Subcutaneous adipose tissue (tissue), 4 donors: ENCODE results near the gene UBAC1. TPM values are rescaled to one million over a fixed set of nuclear protein-coding genes. Genes with fewer than 3 reads are reported as not detected.

ENCODE experiments used
- total RNA-seq, 4 donors: library from RNA; depleted of rRNA; stranded (reverse); fragments of >200 nt; gene quantifications; one replicate each; pipeline ENCODE4 v1.1.0, GENCODE V29; 2016
- TF ChIP-seq, protein P1 (sequence below): fragments of 450-650 bp; IDR thresholded peaks from one replicate; pipeline ENCODE4 v1.5.1; 2016; ENCODE audit warnings: low read depth, mild to moderate bottlenecking, control low read depth, antibody characterized with exemption, moderate library complexity

Gene UBAC1
- total RNA-seq, 4 donors from 2014 or later, result 32.4 to 56.9 (median 51.2) TPM

- TF ChIP-seq, protein P1, sequence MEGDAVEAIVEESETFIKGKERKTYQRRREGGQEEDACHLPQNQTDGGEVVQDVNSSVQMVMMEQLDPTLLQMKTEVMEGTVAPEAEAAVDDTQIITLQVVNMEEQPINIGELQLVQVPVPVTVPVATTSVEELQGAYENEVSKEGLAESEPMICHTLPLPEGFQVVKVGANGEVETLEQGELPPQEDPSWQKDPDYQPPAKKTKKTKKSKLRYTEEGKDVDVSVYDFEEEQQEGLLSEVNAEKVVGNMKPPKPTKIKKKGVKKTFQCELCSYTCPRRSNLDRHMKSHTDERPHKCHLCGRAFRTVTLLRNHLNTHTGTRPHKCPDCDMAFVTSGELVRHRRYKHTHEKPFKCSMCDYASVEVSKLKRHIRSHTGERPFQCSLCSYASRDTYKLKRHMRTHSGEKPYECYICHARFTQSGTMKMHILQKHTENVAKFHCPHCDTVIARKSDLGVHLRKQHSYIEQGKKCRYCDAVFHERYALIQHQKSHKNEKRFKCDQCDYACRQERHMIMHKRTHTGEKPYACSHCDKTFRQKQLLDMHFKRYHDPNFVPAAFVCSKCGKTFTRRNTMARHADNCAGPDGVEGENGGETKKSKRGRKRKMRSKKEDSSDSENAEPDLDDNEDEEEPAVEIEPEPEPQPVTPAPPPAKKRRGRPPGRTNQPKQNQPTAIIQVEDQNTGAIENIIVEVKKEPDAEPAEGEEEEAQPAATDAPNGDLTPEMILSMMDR, result no peak
Measured at GRCh38 chr9:135976531-135976930, 15.4 kb upstream of the UBAC1 start.

DNA sequence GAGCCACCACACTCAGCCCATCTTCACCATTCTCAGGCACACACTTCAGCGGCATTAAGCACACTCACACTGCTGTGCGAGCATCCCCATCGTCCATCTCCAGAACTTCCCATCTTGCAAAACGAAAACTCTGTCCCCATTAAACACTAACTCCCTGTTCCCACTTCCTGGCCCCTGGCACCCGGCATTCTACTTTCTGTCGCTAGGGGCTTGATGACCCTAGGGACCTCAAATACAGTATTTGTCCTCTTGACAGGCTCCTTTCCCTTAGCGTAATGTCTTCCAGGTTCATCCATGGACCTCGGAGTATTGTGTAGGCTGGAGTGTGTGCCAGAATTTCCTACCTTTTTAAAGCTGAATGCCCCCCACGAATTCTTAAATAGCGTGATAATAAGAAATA, 14.7 kb upstream of the UBAC1 start:
- TF ChIP-seq, protein P1, result no peak

DNA sequence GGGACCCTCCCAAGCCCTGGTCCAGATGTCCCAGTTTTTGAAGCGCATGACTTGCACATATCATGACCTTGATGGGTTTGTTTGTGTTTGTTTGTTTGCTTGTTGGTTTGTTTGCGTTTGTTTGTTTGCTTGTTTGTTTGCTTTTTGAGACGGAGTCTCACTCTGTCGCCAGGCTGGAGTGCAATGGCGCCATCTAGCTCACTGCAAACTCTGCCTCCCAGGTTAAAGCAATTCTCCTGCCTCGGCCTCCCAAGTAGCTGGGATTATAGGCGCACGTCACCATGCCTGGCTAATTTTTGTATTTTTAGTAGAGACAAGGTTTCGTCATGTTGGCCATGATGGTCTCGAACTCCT, 13.0 kb upstream of the UBAC1 start:
- TF ChIP-seq, protein P1, result no peak

DNA sequence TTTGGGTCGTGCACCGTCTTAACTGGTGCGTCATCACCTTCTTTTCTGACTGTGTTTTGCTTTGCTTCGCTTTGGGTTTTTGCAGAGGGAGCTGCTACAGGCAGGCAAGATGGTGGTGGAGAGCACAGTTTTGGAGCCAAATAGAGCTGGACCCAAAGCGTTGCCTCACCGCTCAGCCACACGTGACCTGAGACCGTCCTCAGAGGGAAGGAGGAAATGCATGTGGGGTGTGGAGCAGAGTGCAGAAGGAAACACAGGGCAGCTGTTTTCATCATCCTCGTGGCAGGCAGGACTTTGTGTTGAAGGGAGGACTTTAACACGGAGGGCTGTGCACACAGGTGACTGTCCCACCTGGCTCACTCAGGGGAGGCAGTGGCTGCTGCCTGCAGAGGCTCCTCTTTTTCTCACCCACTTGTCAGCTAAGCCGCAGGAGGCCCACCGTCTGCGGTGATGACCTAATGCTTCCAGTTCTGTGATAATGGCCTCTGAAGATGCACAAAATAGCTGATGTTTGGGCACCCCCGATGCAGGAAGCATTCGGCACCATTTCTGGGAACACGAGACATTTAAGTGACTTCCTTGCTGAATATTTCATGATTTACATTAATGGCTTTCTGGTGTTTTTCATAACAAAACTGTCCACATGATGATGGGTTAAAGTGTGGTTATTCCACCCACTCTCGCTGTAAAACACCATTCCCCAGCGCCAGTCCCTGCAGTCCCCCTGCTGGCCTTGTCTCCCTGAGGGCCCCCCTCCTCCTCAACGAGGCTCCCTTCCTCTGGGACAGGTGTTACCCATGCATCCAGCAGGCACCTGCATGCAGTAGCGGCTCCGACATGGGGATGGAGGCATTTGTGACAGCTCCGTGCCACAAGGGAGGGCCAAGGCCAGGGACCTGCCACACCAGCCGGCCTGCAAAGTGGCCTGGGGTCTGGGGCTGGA, 12.4 kb upstream of the UBAC1 start:
- TF ChIP-seq, protein P1, result no peak

- TF ChIP-seq, protein P1, result no peak
Measured at GRCh38 chr9:135971892-135972291, 10.7 kb upstream of the UBAC1 start.

- TF ChIP-seq, protein P1, result no peak
Measured at GRCh38 chr9:135971111-135971766, 10.1 kb upstream of the UBAC1 start.

DNA sequence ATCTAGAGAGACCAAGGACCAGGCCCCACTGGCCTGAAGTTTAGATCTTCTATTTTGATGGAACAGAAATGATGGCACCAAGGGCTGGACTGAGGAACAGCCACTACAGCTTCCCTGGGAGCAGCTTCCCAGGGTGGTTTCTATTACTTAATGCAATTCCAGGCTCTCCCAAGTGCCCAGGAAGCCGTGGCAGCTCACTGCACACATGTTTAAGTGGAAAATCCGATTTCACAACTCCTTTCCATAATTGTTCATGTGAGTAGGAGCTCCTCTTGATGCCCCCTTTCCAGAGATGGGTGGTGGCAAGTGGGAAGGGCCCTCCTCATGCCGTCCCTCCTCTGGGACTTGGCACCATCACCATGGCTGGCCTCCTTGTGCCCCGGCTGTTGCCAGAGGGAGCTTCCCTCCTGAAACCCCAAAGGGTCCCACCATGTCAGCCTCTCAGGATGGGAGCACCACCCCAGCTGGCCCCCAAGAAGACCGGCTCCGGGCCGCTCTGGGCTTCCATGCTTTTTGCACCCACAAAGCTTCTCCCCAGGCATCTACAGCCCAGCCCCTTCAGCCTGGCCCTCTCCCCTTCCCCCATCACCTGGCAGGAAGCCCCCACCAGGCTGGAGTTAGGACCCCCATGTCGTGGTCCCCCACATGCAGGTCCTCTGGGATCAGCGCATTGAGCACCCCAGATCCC, 9.1 kb upstream of the UBAC1 start:
- TF ChIP-seq, protein P1, result no peak
